Measurements from ENCODE around the gene KMT2E.
"Not testable (repeated sequence)": the region's sequence is repeated elsewhere in the genome, so short reads cannot be mapped to it uniquely, and the experiment has no call there.

The KMT2E gene

GRCh38 chr7:104983578-104984539, 30.1 kb upstream of the KMT2E start:
- DNase-seq (ENCODE audit: low read depth), result peak; percentile 69

GRCh38 chr7:104984585-104985258, 29.3 kb upstream of the KMT2E start:
- DNase-seq (ENCODE audit: low read depth), result no peak

- no peak for DNase-seq (ENCODE audit: low read depth)
These were observed 28.8 kb upstream of the KMT2E start for GRCh38 chr7:104985259-104985617.

GRCh38 chr7:104986628-104987259, 27.3 kb upstream of the KMT2E start:
- no peak for DNase-seq (ENCODE audit: low read depth)

GRCh38 chr7:104987403-104987802, 26.6 kb upstream of the KMT2E start:
- DNase-seq (ENCODE audit: low read depth), result not testable (repeated sequence)

- DNase-seq (ENCODE audit: low read depth), result no peak
These were observed 23.0 kb upstream of the KMT2E start for GRCh38 chr7:104990983-104991382.

GRCh38 chr7:104992306-104992705, 21.7 kb upstream of the KMT2E start:
- DNase-seq (ENCODE audit: low read depth), result no peak

GRCh38 chr7:104993217-104993862, 20.7 kb upstream of the KMT2E start:
- DNase-seq (ENCODE audit: low read depth), result no peak

- no peak for DNase-seq (ENCODE audit: low read depth)
These were observed 15.8 kb upstream of the KMT2E start for GRCh38 chr7:104998040-104998752.

GRCh38 chr7:105000200-105000599, 13.8 kb upstream of the KMT2E start:
- DNase-seq (ENCODE audit: low read depth), result no peak

GRCh38 chr7:105000927-105001336, 13.1 kb upstream of the KMT2E start:
- no peak for DNase-seq (ENCODE audit: low read depth)

GRCh38 chr7:105001652-105002184, 12.3 kb upstream of the KMT2E start:
- DNase-seq (ENCODE audit: low read depth), result no peak

- DNase-seq (ENCODE audit: low read depth), result no peak
These were observed 10.7 kb upstream of the KMT2E start for GRCh38 chr7:105003275-105003674.

- no peak for DNase-seq (ENCODE audit: low read depth)
These were observed 10.0 kb upstream of the KMT2E start for GRCh38 chr7:105003872-105004510.

- DNase-seq (ENCODE audit: low read depth), result not testable (repeated sequence)
These were observed 9.0 kb upstream of the KMT2E start for GRCh38 chr7:105005006-105005405.

GRCh38 chr7:105005486-105005885, 8.5 kb upstream of the KMT2E start:
- DNase-seq (ENCODE audit: low read depth), result not testable (repeated sequence)

GRCh38 chr7:105006367-105007136, 7.5 kb upstream of the KMT2E start:
- no peak for DNase-seq (ENCODE audit: low read depth)

- no peak for DNase-seq (ENCODE audit: low read depth)
These were observed 6.7 kb upstream of the KMT2E start for GRCh38 chr7:105007298-105007697.

- DNase-seq (ENCODE audit: low read depth), result no peak
These were observed 4.1 kb upstream of the KMT2E start for GRCh38 chr7:105009667-105010503.

All from stimulated activated CD8-positive, alpha-beta memory T cell treated with anti-CD3 and anti-CD28 coated beads, Interleukin-12 subunit alpha, Interleukin-12 subunit beta, amount 100 ng/mL, for 1 hour (primary cell).